K562 (cell line): Measurements from ENCODE around the gene KRT71. TPM values are rescaled to one million over a fixed set of nuclear protein-coding genes. Genes with fewer than 3 reads are reported as not detected.
A peak's percentile ranks its signal among the peaks of the same experiment; 100 is the strongest.

Experiments used
- ARID3A ChIP-seq: IDR thresholded peaks from 2 replicates; pipeline ENCODE4 v1.6.1; 2012; ENCODE audit warnings: low read depth, low read length, improper control_type of control experiment, borderline replicate concordance
- CCAR2 ChIP-seq: fragments of 200-400 bp; formaldehyde crosslinking; IDR thresholded peaks from 2 replicates; pipeline ENCODE4 v1.6.1; 2017; ENCODE audit warnings: mild to moderate bottlenecking, low read depth, low read length
- CHD1 ChIP-seq: fragments of 200-600 bp; sonication (generic); IDR thresholded peaks from one replicate; pipeline ENCODE4 v1.6.1; 2012; ENCODE audit warnings: mild to moderate bottlenecking, moderate library complexity, low read length, inconsistent platforms
- COPS2 ChIP-seq: fragments of 450-650 bp; conservative IDR thresholded peaks from 2 replicates; pipeline ENCODE4 v1.6.1; 2016; ENCODE audit warnings: mild to moderate bottlenecking, moderate library complexity
- FIP1L1 ChIP-seq: fragments of 200-400 bp; formaldehyde crosslinking; IDR thresholded peaks from 2 replicates; pipeline ENCODE4 v1.6.1; 2018; ENCODE audit warnings: mild to moderate bottlenecking, low read depth, low read length; ENCODE audit not compliant: poor library complexity, severe bottlenecking
- GATA2 ChIP-seq: sonication (generic); formaldehyde crosslinking; IDR thresholded peaks from 2 replicates; pipeline ENCODE4 v1.4.0; 2020; ENCODE audit warnings: mild to moderate bottlenecking, missing genetic modification reagents
- MYBL2 ChIP-seq, 2 experiments: fragments of 450-650 bp in 1 of 2; sonication (generic) in 1 of 2; formaldehyde crosslinking in 1 of 2; IDR thresholded peaks; 2 replicates each; pipeline versions ENCODE4 v1.6.1 to v1.8.1; 2017 to 2022; ENCODE audit warnings: borderline replicate concordance in 1 of 2, inconsistent platforms in 1 of 2, low read depth in 1 of 2, mild to moderate bottlenecking in 1 of 2, missing genetic modification reagents in 1 of 2, moderate library complexity in 1 of 2
- SIN3B ChIP-seq: fragments of 450-650 bp; IDR thresholded peaks from 2 replicates; pipeline ENCODE4 v1.6.1; 2017; ENCODE audit warnings: low read depth, mild to moderate bottlenecking, moderate library complexity
- SMC3 ChIP-seq: conservative IDR thresholded peaks from 2 replicates; pipeline ENCODE4 v1.6.1; 2011; ENCODE audit warnings: low read depth, low read length, improper control_type of control experiment; ENCODE audit not compliant: insufficient read depth
- SNIP1 ChIP-seq: fragments of 450-650 bp; IDR thresholded peaks from 2 replicates; pipeline ENCODE4 v1.7.1; 2017; ENCODE audit warnings: low read depth, mild to moderate bottlenecking
- TAF9B ChIP-seq: fragments of 450-650 bp; IDR thresholded peaks from 2 replicates; pipeline ENCODE4 v1.6.1; 2018; ENCODE audit warnings: mild to moderate bottlenecking; ENCODE audit not compliant: partially characterized antibody
- THAP12 ChIP-seq: fragments of 250-450 bp; sonication (Bioruptor Pico); IDR thresholded peaks from 2 replicates; pipeline ENCODE4 v1.9.0; 2021; ENCODE audit warnings: mild to moderate bottlenecking, inconsistent platforms
- U2AF1 ChIP-seq: fragments of 200-400 bp; formaldehyde crosslinking; optimal IDR thresholded peaks from 2 replicates; pipeline ENCODE3; 2017; ENCODE audit warnings: mild to moderate bottlenecking, low read depth, low read length, moderate library complexity
- XRCC3 ChIP-seq: fragments of 450-650 bp; IDR thresholded peaks from 2 replicates; pipeline ENCODE4 v1.6.1; 2017; ENCODE audit warnings: mild to moderate bottlenecking, moderate library complexity
- ZNF143 ChIP-seq: sonication (generic); formaldehyde crosslinking; IDR thresholded peaks from 2 replicates; pipeline ENCODE4 v1.9.0; 2022; ENCODE audit warnings: mild to moderate bottlenecking, missing genetic modification reagents
- ZNF431 ChIP-seq: sonication (generic); formaldehyde crosslinking; IDR thresholded peaks from 2 replicates; pipeline ENCODE4 v1.8.0; 2022; ENCODE audit warnings: mild to moderate bottlenecking, missing genetic modification reagents
- ZNF511 ChIP-seq: sonication (generic); formaldehyde crosslinking; IDR thresholded peaks from 2 replicates; pipeline ENCODE4 v1.8.0; 2022; ENCODE audit warnings: mild to moderate bottlenecking, missing genetic modification reagents
- polyA plus RNA-seq, 8 experiments: library from polyadenylated mRNA; depleted of rRNA in 4 of 8; stranded (reverse) in 5 of 8; unstranded in 3 of 8; fragments of >200 nt; fragmentation: Nextera tagmentation in 2 of 8; fragmentation: Illumina TruSeq in 1 of 8; extraction: Ambion mirVana in 2 of 8; extraction: Trizol in 1 of 8; gene quantifications; 2 replicates each; pipeline versions ENCODE4 v1.2.1 to v1.2.3, GENCODE V29; 2011 to 2014; ENCODE audit warnings: inconsistent platforms in 1 of 8, missing spikeins in 1 of 8
- total RNA-seq, 7 experiments: library from RNA; depleted of rRNA in 6 of 7; stranded (reverse); fragments of >200 nt in 6 of 7; fragmentation: Illumina TruSeq in 2 of 7; extraction: Trizol in 2 of 7; gene quantifications; 2 replicates each; pipeline versions ENCODE4 v1.2.1 to v1.2.3, GENCODE V29; 2011 to 2021; ENCODE audit warnings: low replicate concordance in 1 of 7
- TF ChIP-seq, protein P1 (sequence below), 2 experiments: fragments of 450-650 bp; conservative IDR thresholded peaks; 2 replicates each; pipeline ENCODE4 v1.6.1; 2017; ENCODE audit warnings: mild to moderate bottlenecking in 2 of 2, moderate library complexity in 2 of 2
- TF ChIP-seq, protein P2 (sequence below): fragments of 250-450 bp; sonication (Bioruptor Pico); IDR thresholded peaks from 2 replicates; pipeline ENCODE4 v1.5.0; 2021; ENCODE audit warnings: mild to moderate bottlenecking, moderate library complexity

KRT71 gene
- total and polyA plus RNA-seq, 9 of the 15 experiments (the other 6 are each of a cell fraction or from before 2014, with no cell fraction given) = not detected

DNA sequence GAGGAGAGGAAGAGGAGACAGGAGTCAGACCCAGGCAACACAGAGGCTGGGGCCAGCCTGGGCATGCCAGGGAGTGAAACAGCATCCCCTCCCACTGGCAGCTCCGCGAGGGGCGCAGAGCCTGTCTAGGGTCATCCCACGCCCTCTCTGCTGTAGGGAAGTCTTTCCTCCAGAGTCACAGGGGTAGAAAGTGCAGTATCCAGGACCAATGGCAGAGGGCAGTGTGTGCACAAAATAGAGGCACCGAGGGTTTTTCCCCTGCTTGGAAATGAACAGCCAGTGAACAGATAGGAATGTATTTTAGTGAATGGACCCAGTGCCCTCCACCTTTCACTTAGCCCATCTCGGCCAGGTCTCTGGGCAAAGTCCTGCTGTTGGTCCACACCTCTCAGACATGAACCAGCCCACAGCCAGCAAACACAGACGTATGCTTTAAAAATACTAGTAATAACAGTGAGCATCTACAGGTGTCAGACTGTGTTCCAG lies 30.1 kb upstream of the KRT71 start (continued):
- TF ChIP-seq THAP12 (CRISPR knock-in tag) (no peak), U2AF1 (no peak), ZNF511 (CRISPR knock-in tag) (no peak), GATA2 (CRISPR knock-in tag) (no peak), SMC3 (peak; percentile 97), COPS2 (no peak), XRCC3 (no peak), CCAR2 (no peak), ZNF143 (CRISPR knock-in tag) (no peak), FIP1L1 (no peak), ZNF431 (no peak), MYBL2 (IDR thresholded peaks at IDR 0.05; ENCODE audit: low read depth) (no peak), MYBL2 (CRISPR knock-in tag; IDR thresholded peaks at IDR 0.05; ENCODE audit: borderline replicate concordance) (no peak), ARID3A (no peak), TAF9B (no peak), SNIP1 (no peak), SIN3B (no peak), CHD1 (no peak)
- TF ChIP-seq, protein P1, sequence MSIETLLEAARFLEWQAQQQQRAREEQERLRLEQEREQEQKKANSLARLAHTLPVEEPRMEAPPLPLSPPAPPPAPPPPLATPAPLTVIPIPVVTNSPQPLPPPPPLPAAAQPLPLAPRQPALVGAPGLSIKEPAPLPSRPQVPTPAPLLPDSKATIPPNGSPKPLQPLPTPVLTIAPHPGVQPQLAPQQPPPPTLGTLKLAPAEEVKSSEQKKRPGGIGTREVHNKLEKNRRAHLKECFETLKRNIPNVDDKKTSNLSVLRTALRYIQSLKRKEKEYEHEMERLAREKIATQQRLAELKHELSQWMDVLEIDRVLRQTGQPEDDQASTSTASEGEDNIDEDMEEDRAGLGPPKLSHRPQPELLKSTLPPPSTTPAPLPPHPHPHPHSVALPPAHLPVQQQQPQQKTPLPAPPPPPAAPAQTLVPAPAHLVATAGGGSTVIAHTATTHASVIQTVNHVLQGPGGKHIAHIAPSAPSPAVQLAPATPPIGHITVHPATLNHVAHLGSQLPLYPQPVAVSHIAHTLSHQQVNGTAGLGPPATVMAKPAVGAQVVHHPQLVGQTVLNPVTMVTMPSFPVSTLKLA (conservative IDR thresholded peaks at IDR 0.05) = no peak
- TF ChIP-seq, protein P2, sequence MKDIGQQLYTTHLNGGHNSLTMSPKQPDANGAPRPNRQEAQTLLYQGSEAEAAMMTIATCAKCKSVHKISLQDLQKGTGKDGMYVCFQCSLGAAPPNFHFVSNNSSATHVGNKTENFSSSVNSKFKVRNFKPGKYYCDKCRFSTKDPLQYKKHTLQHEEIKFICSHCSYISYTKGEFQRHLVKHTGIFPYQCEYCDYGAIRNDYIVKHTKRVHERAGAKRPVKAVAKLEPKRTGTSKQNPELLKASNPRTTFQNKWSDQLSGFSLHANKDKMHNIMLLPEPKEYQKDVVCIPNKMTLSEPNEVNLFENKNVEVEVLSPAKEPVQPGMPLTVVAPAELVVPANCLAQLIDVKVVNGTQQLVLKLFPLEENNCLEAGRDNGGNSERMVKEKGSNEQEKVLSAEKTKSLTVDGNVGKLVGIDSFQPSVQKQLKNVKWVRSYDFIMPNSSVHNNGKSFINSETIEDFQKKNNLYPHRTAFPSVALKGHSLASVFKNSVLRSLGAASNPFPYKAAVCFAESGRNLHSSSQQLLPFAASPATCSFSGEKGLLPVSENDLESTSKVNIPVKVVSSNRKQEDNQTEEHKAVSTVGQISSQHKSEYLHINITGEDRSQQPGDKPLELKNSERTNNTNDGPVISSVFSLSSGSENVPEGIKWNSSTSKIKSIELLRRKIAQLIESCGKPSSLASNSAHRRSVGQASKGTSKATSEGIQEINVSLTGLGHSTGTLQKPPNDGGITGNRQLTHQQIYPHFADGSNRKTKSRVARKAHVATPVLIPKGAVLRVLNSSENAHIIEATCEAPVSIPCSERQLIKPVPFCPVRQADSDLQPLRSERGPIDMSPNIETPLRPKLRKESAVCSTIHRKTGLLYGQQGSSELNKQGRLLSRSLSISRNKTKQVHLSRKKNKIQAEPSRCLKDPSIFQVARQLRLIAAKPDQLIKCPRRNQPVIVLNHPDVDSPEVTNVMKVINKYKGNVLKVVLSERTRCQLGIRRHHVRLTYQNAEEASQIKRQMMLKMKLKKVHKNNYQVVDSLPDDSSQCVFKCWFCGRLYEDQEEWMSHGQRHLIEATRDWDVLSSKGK (CRISPR knock-in tag) = no peak
